ENCODE data around the gene TRIM31. TPM values are rescaled to one million over a fixed set of nuclear protein-coding genes. Genes with fewer than 3 reads are reported as not detected.

The TRIM31 gene
- total RNA-seq, 1 donor from 2014 or later: not detected

GRCh38 chr6:30113841-30114240 is 951 bp upstream of the TRIM31 start:
- DNase-seq: no peak

DNA sequence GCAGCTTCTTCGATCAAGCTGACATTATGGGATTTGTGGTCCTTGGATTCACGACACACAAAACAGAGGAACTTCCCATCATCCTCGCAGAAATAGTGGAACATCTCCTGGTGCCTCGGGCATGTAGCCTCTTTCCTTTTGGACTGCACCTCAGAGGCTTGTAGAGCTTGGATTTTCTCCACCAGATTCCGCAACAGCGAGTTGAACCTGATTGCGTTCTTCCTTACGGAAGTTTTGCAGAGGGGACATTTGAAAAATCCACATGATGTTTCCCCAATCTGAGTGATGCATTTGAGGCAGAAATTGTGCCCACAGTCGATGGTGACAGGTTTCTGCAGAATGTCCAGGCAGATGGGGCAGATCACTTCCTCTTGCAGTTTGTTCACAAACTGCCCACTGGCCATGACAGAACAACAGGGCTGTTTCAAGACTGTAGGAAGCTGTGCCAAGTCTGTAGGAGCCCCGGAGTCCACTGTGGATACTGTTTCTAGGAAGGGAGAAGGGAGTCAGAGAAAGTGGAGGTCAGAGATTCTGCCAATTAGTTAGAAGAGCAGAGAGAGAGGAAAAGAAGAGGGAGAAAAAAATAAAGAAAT is 392 bp downstream of the TRIM31 start:
- DNase-seq: no peak

DNA sequence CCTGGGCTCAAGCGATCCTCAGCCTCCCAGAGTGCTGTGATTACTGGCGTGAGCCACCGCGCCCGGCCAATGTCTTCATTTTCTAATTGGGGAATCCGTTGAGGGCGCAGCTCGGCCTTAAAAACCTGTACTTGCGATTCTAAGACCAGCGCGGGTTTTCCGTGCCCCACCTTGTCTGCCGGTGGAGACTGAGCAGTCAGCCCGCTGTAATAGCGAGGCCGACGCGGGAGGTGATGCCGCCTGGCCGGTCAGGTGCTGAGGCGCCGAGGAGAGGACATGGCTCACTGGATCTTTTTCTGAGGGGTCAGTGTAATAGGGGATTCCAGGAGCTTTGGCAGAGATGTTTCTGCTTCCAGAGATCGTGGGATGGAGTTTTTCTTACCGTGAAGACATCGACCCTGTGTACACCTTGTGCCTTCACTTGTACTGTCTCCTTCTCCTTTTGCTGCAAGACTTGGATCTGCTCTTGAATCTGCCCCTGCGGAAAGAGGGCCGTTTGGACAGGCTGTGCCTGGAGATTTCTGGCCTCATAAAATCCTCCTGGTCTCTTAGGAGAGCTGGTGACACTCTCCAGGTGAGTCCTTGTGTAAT is 1.5 kb downstream of the TRIM31 start:
- no peak for DNase-seq

- DNase-seq: no peak
Measured at GRCh38 chr6:30104661-30105060, 8.2 kb downstream of the TRIM31 start.

DNA sequence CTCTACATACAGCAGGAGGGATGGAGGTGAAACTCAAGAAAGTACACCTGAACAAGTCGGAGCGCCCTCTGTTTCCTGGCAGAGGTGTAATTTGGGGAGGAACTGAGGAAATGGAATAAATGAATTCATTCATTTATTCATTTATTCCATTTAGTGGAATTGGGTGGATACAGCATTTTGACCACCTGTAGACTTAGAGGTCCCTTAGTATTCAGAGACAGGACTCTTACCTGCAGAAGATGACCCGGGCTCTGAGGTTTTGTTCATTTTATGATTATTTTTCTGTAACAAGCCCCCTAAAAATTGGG is 9.1 kb downstream of the TRIM31 start:
- DNase-seq: no peak

- DNase-seq: peak; percentile 55
Measured at GRCh38 chr6:30102970-30103871, 9.7 kb downstream of the TRIM31 start.

- no peak for DNase-seq
Measured at GRCh38 chr6:30102414-30102969, 10.4 kb downstream of the TRIM31 start.

DNA sequence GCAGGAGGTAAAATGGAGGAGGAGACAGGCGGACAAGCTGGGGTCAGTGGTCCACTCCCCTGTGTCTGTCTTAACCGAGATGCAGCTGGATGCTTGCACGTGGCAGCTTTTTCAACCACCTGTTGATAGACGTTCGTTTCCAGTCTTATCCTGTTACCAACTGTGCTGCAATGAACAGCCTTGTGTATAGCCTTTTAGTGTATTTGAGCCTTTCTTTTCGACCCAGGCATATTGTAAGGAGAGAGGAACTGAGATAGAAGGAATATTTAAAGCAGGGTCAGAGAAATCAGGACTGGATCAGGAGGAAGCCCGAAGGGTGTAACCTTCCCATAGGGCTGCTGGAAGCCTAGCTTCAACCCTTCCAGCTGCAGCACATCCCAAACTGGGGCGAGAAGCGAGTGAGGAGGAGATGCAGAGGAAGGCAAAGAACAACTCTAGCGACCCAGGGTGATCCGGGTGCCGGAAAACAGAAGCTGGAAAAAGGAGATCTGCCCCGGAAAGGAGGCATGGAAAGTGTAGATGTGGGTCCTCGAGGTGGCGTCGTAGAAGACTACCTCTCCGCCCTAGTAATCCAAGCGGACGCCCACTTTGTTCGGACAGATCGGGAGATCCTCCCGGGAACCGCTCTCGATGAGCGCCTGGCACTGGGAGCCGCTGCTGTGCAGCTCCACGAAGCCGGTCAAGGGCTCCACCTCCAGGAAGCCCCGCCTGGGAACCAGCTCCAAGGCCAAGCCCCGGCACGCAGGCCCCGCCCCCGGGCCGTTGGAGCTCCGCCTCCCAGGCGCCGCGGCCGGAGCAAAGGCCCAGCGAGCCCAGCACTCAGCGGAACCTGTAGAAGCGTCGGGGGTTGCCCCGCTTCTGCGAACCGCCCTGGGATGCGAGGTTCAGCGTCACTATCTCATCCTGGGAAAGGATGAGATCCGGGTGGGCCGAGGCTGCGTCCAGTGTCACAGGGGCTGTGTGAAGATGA is 11.2 kb downstream of the TRIM31 start:
- peak; percentile 25 for DNase-seq

- no peak for DNase-seq
Measured at GRCh38 chr6:30100585-30101443, 12.1 kb downstream of the TRIM31 start.

DNA sequence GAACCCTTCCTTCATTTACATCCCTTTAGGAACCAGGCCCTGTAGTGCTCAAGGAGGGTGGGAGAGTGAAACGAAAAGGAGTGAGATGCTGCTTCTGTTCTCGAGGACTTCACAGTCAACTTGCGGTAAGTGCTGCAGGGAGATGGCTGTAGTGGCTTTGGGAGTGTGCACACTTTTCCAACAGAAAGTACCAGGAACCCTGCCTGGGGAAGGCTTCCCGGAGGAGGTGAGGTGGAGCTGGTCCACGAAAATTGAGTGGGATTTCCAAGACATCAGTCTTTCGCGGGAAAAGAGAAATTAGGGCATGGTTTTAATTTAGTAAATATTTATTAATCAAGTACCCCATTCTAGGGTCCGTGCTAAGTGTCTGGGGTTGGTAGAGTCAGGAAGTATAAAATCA is 12.7 kb downstream of the TRIM31 start:
- DNase-seq: no peak

DNA sequence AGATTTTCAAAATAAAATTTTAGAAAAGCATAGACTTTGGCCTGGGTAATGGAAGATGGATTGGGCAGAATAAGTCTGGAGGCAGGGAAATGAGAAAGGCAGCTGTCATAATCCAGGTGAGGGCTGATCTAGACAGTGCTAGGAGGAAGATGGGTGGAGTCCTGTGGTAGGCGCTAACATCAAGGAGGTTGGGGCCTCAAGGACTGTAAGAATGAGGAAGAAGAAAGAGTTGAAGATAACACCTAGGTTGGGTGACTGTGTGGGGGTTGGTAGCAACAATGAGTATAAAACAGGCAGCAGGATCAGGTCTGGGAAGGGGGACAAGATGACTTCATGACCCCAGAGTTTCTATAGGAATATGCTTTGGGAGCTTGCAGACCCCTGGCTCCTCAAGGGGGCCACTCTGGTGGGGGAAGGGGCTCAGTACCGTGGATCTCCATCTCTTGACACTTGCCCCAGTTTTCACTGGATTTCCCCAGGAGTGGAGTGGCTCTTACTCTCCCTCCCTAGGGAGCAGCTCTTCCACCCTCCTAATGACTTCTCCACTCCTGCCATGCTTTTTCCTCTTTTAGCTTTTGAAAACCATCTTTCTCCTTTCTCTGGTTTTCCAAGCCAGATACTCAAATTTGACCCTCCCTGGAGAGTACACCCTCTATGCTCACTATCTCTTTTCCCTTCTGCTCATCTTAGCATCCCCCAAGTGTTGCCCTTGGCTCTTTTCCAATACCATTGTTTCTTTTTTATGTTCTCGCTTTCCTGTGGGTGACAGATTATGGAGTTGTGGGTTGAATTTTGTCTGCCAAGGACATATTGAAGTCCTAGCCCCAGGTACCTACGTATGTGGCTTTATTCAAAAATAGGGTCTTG is 14.8 kb downstream of the TRIM31 start:
- DNase-seq: no peak

DNA sequence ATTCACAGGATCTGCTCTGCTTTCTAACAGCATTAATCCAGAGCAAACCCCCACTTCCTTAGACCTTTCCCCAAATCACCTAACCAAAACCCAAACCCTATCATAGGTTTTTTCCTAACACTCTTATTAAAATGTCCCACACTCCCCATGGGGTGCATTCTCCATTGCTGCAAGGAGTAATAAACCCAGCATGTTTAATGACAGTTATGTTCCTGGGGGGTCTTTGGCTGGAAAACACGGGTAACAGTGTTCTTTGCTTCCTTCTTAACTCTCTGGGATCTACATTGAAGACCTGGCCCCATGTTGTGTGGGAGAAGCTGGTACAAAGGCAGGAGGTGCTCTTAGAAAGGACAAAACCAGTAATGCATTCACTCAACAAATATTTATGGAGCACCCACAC is 16.1 kb downstream of the TRIM31 start:
- no peak for DNase-seq

GRCh38 chr6:30093951-30094661 is 18.8 kb downstream of the TRIM31 start:
- DNase-seq: no peak

DNA sequence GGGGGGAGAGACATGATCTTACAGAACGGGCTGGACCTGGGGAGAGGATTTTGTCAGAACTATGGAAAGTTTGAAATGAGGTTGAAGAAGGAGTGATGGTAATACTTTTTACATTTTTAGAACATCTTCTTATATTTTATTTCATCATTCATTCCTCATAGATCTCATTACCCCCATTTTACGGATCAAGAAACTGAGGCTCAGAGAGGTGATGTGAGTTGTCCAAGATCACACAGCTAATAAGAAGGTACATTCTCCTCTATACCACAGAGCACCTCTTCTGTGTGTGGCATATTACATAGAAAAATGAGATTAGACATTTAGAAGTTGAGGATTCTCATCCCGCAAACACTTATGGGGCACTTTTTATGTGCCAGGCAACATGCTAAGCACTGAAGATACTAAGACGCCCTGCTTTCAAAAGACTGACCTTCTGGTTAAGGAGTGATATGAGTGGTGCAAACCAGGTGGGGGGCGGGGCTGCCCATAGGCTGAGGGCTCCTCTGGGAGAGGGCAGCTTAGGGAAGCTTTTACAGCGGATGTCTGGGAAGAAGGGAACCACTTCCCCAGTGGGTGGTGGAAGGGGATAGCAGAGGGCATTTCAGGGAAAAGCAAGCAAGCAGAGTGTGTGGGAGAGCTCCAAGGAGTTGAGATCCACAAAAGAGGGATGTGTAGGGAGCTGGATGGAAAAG is 19.9 kb downstream of the TRIM31 start:
- DNase-seq: no peak

DNA sequence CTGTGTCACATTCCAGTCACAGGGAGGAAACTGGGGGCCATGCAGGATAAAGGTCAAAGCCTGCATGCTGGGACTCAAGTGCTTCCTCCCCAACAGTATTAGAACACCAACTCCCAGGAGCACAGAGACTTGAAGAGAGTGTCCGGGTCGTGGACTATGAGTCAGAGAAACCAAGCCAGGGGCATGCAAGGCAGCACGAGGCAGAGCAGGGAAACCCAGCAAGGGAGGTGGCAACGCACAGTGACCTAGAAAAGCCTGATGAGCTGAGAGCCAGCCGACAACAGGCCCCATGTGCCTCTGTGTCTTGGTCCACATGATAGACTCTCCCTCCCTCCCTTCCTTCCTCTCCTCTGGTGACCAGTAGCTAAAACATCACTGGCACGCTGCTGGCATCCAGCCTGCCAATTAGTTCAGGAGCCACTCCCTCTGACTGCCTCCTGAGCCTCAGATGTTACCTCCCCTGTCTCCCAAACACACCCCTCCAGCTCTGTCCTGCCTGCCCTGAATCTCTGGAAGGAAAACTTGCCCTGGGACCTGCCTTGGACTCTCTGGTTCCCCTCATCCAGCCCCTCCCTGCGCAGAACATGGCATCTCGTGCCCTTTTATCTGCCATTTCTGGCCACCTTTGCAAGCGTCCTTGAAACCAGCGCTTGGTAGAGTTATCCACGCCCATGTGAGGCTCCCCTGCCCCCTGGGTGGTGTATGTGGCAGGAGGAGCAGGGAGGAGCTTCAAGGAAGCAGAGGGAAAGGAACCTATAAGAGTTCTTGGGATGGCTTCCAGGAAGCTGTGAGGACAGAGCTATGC is 21.1 kb downstream of the TRIM31 start:
- DNase-seq: no peak

- DNase-seq: no peak
Measured at GRCh38 chr6:30087876-30088275, 25.0 kb downstream of the TRIM31 start.

DNA sequence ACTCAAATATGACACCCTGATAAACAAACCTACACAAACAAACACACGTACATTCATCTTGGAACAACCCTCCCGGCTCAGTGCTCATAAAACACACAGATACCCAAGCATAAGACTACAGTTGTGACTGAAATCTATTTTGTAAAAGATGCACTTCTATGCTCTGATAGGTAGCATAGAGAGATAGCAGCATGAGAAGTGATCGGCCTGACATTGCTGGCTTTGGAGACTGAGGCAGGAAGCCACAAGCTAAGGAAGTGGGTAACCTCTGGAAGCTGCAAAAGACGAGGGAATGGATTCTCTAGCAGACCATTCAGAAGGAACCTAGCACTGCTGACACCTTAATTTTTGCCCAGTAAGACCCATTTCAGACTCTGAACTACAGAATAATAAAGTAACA is 35.7 kb downstream of the TRIM31 start:
- DNase-seq: no peak
